Suppressor macrophage treated with lipopolysaccharide for 1 hour (primary cell): ENCODE measurements around the gene DSTN.

ENCODE experiments used
- DNase-seq, 3 donors: peaks; one replicate each; pipeline ENCODE4 v3.0.0-alpha.2; 2020 to 2022

DSTN gene

GRCh38 chr20:17569616-17570346, at the start of gene DSTN:
TSS of gene DSTN (plus strand) at chr20:17570075. CDS start at chr20:17570209, 134 bp downstream.
- DNase-seq: peak; percentile 91 to 97 (median 96)

GRCh38 chr20:17520583-17520982, 49.3 kb upstream of the DSTN start:
- DNase-seq: no peak

- DNase-seq: no peak
Measured at GRCh38 chr20:17522528-17522927, 47.3 kb upstream of the DSTN start.

GRCh38 chr20:17523326-17523725, 46.5 kb upstream of the DSTN start:
- DNase-seq: no peak

DNA sequence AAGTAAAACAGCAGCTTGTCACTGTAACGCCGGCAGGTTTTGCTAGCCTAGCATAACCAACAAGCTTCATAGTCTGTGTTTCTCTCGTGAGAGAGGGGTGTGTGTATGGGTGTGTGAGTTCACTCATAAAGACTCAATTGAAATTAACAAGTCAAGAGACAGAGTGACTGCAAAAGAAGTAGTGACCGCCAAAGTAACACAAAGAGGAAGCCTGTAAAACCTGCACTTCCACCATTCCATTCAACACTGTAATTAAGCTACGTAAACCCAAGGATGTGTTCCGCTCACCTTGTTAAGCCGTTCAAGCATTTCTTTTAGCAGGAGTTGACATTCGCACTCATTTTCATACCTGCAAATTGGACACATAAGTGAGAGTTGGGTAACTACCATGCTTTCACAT, 45.3 kb upstream of the DSTN start:
- no peak for DNase-seq

DNA sequence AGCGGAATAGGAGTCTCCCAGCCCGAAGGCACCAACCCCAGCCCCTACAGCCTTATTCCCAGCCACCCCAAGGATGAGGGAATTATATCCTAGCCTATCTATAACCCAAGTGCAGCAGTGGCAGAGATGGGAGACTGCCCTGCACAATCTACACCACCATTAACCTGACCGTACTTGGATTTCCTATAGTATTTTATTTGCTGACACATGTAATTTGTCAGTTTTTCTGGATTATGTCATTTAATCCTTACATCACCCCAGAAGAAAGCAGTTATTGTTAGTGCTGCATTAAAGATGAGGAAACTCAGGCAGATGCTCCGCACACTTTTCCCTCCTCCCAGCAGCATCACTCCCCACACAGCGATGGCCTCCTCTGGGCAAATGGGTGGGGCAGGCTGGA, 44.7 kb upstream of the DSTN start:
- no peak for DNase-seq

- no peak for DNase-seq
Measured at GRCh38 chr20:17525650-17526049, 44.2 kb upstream of the DSTN start.

DNA sequence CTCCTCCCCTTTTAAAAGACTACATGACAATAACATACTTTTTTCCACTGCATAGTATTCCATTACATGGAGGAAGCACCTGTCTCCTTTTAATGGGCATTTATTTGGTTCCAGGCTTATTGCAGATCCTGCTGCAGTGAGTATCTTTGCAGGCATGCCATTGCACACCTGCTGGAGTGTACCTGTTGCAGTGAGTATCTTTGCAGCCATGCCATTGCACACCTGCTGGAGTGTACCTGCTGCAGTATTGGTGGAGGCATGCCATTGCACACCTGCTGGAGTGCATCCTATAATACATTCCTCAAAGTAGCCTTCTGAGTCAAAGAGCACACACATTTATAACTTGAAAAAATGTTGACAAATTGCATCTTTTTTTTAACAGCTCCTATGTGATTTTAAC, 40.3 kb upstream of the DSTN start:
- DNase-seq: no peak

DNA sequence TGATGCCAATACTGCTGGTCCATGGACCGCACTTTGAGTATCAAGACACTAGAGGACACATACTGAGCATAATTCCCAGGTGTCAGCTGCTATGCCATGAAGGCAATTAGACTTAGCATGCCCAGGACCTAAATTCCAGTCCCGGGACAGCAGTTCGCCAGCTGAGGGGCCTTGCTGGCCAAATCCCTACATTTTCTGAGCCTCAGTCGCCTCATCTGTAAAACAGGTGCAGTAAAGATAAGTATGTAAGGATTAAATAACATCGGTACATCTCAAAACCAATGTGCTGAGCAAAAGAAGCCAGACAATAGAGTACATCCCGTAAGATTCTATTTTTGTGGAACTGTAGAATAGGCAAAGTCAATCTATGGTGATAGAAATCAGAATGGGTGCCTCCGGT, 39.7 kb upstream of the DSTN start:
- no peak for DNase-seq

DNA sequence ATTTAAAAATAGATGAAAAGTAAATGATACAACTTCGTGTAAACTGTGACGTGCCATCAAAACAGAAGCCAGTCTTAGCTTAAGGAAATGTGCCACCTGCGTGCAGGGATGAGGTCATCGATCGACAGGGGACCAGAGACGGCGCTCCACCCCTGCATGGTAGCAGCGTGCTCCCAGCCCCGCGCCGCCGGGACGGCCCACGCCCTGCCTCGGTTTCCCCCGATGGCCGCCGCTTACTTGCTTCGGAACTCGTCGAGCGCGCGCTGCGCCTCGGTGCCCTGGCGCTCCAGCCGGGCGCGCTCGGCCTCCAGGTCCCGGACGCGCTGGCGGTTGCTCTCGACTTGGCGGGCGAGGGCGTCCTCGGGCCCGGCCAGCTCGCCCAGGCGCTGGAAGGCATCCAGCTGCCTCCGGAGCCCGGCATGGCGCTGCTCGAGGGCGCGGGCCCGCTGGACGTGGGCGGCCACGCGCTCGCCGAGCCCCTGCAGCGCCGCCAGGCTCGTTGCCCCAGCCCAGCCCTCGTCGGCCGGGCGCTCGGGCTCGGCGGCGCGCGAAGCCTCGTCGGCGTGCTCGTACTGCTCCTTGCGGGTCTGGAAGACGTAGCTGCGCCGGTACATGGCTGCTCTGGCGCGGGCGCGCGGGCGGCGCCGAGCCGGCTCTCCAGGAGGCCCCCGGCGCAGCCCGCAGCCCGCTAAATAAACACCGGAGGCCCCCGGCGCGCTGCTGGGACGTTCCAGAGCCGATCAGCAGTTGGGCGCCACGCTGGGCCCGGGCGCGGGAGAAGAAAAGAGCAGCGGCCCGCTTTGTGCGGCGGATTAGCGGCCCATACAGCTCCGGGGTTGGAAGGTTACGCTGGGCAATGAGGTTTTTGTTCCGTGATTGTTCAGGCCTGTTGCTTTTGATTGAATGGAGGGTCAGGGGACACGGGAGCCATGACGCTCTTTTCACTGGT, 38.9 kb upstream of the DSTN start, which contains the start of gene BFSP1:
Gene BFSP1 (minus strand): TSS at position 664 of the 949 bp plus-strand sequence. CDS start 50 bp downstream, at position 614.
- peak; percentile 41 to 78 (median 48) for DNase-seq

DNA sequence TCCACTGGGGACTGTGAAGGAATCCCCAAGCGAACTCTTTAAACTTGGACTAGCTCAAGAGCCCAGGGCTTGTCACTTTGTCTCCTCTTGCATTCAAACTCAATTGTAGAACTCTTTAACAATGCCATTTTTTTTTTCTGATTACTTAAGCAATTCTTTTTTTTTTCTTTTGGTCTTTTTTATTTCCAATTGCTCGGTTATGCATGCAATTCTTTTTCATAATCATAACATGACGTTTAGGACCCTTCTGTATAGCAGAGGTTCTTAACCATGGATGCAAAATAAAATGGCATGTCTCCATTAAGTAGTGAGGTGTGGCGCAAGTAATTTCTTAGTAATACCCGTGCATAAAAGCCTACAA, 38.2 kb upstream of the DSTN start:
- DNase-seq: no peak

DNA sequence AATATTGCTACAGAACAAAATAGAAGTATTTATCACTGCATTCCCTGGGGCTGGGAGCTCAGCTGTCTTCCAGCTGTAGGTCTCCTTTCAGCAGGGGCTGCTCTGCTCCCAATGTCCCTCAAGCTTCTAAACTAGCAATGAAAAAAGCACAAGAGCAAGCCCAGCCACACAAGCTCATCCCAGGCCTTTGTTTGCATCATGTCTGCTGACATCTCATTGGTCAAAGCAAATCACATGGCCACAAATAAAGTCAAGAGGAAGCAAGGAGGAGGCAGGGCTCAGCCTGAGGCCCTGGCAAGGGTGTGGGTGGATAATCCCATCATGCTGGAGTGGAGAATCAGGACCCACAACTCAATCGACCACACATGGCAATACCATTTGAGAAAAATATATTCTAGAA, 36.5 kb upstream of the DSTN start:
- DNase-seq: peak; percentile 65 to 71 (median 69)

DNA sequence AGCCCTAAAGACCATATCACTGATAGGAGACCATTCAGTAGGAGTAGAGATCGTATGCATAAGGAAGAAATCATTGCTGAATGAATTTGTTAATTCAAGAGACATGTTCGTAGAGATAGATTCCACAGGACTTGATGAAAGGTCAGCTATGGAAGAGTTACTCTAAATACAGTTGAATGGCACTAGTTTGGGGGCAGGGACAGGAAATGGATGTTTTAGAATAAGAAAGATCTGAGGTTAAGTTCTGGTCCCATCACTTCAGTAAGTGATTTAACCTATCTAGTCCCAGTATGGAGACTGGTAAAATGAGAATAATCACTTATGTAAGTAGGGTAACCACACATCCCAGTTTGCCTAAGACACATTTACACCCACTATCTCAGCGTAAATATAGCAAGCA, 35.8 kb upstream of the DSTN start:
- DNase-seq: no peak

- peak; percentile 77 to 81 (median 78) for DNase-seq
Measured at GRCh38 chr20:17536944-17537444, 32.9 kb upstream of the DSTN start.

DNA sequence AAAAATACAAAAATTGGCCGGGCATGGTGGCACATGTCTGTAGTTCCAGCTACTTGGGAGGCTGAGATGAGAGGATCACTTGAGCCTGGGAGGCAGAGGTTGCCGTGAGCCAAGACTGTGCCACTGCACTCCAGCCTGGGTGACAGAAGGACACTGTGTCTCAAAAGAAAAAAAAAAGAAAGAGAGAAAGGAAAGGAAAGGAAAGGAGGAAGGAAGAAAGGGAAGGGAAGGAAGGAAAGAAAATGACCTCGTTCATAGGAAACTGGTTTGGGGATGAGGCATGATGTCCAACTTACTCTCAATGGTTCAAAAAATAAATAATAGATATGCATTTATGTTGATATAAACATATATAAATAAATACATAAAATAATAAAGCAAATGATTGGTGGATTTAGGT, 31.9 kb upstream of the DSTN start:
- DNase-seq: no peak

DNA sequence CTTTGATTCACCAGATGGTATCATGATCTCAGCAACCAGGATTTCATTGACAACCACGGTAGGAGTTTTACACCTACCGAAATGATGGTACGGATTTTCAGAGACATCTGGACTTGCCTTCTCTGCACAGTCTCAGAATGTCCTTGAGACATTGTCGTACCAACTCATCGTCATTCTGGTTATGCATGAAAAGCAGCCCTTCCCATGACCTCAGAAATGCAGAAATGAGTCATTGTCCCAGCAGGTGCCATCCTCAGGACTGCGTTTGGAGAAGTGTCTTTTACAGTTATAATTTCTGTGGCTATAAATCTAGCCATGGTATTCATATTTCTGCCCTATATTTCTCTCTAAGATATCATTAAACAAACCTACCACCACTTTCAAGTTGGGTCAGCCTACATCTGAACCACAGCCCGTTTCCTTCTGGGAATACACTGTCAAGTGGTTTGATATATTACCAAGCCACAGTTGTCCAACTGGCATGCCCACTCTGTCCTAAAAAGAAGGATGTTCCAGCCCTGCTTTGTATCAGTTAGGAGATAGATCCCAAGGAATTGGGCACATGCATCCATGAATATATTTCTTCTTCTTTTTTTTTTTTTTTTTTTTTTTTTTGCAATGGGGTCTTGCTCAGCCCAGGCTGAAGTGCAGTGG, 31.2 kb upstream of the DSTN start:
- peak; percentile 28 to 48 (median 32) for DNase-seq

DNA sequence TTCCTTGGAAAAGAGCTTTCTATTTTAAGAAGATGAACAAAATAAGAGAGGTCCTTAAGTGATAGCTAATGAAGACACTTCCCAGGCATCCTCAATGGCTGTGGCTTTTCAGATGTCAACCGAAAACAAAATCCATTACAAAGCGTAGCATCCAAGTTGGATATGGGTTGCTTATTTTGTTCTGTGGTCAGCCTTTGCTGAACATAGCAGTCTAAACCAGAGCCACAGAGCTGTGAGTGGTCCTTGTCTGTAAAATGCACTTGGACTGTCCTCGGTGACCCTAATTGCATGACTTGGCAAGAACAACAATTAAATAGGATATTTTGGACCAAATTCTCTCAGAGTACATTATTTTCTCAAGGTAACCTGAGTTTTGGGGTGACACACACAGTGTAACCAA, 28.3 kb upstream of the DSTN start:
- no peak for DNase-seq

- no peak for DNase-seq
Measured at GRCh38 chr20:17541996-17542395, 27.9 kb upstream of the DSTN start.

- no peak for DNase-seq
Measured at GRCh38 chr20:17542481-17542880, 27.4 kb upstream of the DSTN start.

DNA sequence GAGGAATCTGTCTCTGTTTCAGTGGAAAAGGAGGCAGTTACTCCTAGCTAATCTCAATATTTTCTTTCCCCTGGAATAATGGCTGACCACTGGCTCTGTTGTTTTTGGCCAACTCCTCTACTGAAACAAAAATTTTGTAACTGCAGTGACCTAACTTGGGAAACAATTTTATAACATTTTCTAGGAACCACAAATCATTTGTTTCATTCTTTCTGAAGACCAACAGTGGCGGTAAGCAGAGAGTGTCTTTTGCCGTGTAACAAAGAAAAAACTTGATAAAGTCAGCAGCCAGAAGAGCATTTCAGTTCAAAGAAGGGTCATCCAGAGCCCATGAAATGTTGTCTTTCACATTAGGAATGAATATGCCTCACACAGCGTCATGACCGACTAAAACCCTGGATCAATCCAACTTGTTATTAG, 26.9 kb upstream of the DSTN start:
- DNase-seq: no peak

DNA sequence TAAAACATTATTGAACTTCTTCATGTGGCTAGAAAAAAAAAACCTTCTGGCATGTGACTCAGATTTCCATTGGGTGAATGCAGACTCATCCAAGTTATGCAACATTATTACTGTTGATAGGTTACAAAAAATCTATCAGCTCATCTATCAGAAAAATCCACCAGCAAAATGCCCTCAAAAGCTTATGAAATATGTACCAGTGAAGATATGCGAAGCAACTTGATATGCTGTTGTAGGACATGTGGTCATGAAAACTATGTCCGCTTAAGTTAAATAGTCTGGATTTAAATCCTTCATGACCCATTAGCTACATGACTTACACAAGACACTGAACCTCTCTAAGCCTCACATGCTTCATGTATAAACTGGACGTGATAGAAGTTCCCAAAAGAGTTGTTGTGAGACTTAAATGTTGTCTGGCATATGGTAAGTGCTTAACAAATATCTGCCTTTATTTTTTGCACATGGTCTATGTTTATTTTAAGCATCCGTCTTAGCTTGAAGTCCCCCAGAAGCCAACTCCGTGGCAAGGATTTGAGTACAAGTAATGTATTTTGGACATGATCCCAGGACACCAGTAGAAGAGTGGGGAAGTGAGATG, 26.2 kb upstream of the DSTN start:
- no peak for DNase-seq

DNA sequence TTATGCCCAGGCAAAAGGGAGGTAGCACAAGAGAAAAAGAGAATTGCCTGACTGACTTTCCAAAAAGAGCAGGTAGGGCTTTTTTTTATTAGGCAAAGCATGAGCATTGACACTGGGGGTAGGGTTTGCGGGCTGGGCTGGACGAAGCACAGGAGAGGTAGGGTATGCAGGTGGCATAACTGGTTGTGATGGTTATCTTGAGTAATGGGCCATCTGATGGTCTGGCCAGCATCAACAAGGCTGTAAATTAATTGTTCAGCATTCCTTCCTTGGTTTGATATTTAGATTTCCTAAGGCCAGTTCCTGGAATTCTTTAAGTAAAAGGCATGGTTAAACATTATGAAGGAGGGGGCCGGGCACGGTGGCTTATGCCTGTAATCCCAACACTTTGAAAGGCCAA, 24.7 kb upstream of the DSTN start:
- no peak for DNase-seq

- no peak for DNase-seq
Measured at GRCh38 chr20:17549131-17549530, 20.7 kb upstream of the DSTN start.
